H54 (cell line): Measurements from ENCODE around the gene UGGT2.
"Not testable (repeated sequence)": the region's sequence is repeated elsewhere in the genome, so short reads cannot be mapped to it uniquely, and the experiment has no call there.

Experiments used
- DNase-seq: peaks from one replicate; pipeline ENCODE4 v3.0.0; 2011; ENCODE audit warnings: low spot score, mixed read lengths; ENCODE audit not compliant: insufficient read length
- FAIRE-seq: peaks from 3 replicates; lab custom pipeline; 2011; peaks lifted over from hg19 to GRCh38; lab: Jason Lieb, UNC
- POLR2A ChIP-seq: IDR thresholded peaks from 2 replicates; pipeline ENCODE4 v1.6.1; 2011; ENCODE audit warnings: low read depth, mild to moderate bottlenecking, low read length

The UGGT2 gene

DNA sequence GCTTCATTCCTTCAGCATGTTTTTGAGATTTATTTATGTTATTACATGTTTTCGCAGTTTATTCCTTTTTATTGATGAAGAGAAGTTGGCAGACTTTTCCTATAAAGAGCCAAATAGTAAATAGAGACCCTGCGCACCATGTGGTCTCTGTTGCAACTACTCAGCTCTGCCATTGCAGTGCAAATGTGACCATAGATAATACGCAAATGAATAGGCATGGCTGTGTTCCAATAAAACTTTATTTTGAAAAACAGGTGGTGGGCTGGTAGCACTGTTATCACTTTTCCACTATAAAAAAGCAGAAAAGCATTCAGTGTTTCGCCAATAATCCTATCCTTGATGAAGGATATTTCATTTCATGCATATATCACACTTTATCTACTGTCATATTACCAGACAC lies 281.3 kb downstream of the UGGT2 start:
- no peak for FAIRE-seq
- no peak for TF ChIP-seq POLR2A

DNA sequence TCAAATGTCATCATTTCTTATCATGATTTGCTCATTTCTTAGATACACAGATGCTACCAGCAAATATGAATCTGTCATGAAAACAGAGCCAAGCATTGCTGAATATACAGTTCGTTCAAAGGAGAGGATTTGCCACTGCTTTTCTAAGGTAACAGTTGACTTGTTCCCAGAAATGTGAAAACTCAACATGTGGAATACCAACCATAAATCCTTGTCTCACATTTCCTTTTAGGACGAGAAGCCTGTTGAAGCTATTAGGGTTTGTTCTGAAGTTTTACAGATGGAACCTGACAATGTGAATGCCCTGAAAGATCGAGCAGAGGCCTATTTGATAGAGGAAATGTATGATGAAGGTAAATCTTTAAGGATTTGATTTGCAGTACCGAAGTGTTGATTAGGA lies 289.6 kb downstream of the UGGT2 start:
- DNase-seq (no peak), FAIRE-seq (peak; percentile 45)
- TF ChIP-seq POLR2A = no peak

More for the DNA sequence above, 281.3 kb downstream of the UGGT2 start:
- DNase-seq = no peak

DNA sequence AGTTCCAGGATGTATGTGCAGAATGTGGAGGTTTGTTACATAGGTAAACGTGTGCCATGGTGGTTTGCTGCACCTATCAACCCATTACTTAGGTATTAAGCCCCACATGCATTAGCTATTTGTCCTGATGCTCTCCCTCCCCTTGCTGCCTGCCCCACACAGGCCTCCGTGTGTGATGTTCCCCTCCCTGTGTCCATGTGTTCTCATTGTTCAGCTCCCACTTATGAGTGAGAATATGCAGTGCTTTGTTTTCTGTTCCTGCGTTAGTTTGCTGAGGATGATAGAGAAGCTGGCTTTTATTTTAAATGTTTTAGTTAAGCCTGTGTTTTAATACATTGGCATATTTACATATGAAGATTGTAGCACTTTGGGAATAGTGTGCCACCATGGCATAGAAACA lies 290.6 kb downstream of the UGGT2 start:
- FAIRE-seq, DNase-seq: not testable (repeated sequence)

GRCh38 chr13:95756072-95756471 lies 297.1 kb downstream of the UGGT2 start:
- FAIRE-seq (peak; percentile 65), DNase-seq (no peak)
- no peak for TF ChIP-seq POLR2A

GRCh38 chr13:95754069-95754468 lies 299.1 kb downstream of the UGGT2 start:
- no peak for FAIRE-seq
- DNase-seq = no peak
- TF ChIP-seq POLR2A = no peak

- TF ChIP-seq POLR2A = no peak
- DNase-seq (no peak), FAIRE-seq (peak; percentile 62)
Observed at GRCh38 chr13:95752677-95753076, 300.5 kb downstream of the UGGT2 start.
